Transverse colon (tissue), 3 donors: Measurements from ENCODE around the gene TTLL5.

ENCODE experiments used
- EP300 ChIP-seq: sonication (generic); formaldehyde crosslinking; IDR thresholded peaks from one replicate; pipeline ENCODE4 v1.6.1; 2017; ENCODE audit warnings: antibody characterized with exemption, low read depth
- TF ChIP-seq, protein P1 (sequence below), 5 experiments: fragments of 200-600 bp in 3 of 5; fragments of 450-650 bp in 2 of 5; sonication (generic) in 3 of 5; IDR thresholded peaks; 1 replicate in 2 of 5; 2 replicates in 3 of 5; pipeline ENCODE4 v1.5.1; 2016 to 2017; ENCODE audit warnings: antibody characterized with exemption in 5 of 5, inconsistent platforms in 3 of 5, mild to moderate bottlenecking in 2 of 5, moderate library complexity in 1 of 5

GRCh38 chr14:75933712-75934296 lies 272.8 kb downstream of the TTLL5 start:
- TF ChIP-seq EP300, result no peak
- TF ChIP-seq, protein P1, sequence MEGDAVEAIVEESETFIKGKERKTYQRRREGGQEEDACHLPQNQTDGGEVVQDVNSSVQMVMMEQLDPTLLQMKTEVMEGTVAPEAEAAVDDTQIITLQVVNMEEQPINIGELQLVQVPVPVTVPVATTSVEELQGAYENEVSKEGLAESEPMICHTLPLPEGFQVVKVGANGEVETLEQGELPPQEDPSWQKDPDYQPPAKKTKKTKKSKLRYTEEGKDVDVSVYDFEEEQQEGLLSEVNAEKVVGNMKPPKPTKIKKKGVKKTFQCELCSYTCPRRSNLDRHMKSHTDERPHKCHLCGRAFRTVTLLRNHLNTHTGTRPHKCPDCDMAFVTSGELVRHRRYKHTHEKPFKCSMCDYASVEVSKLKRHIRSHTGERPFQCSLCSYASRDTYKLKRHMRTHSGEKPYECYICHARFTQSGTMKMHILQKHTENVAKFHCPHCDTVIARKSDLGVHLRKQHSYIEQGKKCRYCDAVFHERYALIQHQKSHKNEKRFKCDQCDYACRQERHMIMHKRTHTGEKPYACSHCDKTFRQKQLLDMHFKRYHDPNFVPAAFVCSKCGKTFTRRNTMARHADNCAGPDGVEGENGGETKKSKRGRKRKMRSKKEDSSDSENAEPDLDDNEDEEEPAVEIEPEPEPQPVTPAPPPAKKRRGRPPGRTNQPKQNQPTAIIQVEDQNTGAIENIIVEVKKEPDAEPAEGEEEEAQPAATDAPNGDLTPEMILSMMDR (IDR thresholded peaks at IDR 0.05), result no peak
